HepG2 (cell line): ENCODE data around the gene DYRK1B. TPM values are rescaled to one million over a fixed set of nuclear protein-coding genes. Genes with fewer than 3 reads are reported as not detected.

Experiments
- ARID5B ChIP-seq: IDR thresholded peaks from 2 replicates; pipeline ENCODE4 v1.4.0; 2020; ENCODE audit warnings: mild to moderate bottlenecking, missing genetic modification reagents
- EP300 ChIP-seq, 3 experiments: sonication (generic) in 1 of 3; formaldehyde crosslinking in 1 of 3; IDR thresholded peaks; 2 replicates each; pipeline versions ENCODE4 v1.5.1 to v1.6.1; 2011 to 2020; ENCODE audit warnings: low read depth in 2 of 3, low read length in 2 of 3, borderline replicate concordance in 1 of 3, improper control_type of control experiment in 1 of 3, mild to moderate bottlenecking in 1 of 3, missing genetic modification reagents in 1 of 3, moderate library complexity in 1 of 3
- HMG20B ChIP-seq: conservative IDR thresholded peaks from 2 replicates; pipeline ENCODE4 v1.6.1; 2016; ENCODE audit warnings: missing genetic modification reagents, missing compliant biosample characterization
- HNRNPUL1 ChIP-seq: fragments of 200-400 bp; formaldehyde crosslinking; IDR thresholded peaks from 2 replicates; pipeline ENCODE4 v1.6.1; 2017; ENCODE audit warnings: low read depth, mild to moderate bottlenecking, low read length, moderate library complexity
- KLF6 ChIP-seq: IDR thresholded peaks from 2 replicates; pipeline ENCODE4 v1.8.0; 2016; ENCODE audit warnings: missing biosample characterization, missing genetic modification reagents
- NFATC3 ChIP-seq: sonication (generic); formaldehyde crosslinking; IDR thresholded peaks from 2 replicates; pipeline ENCODE4 v1.5.1; 2020; ENCODE audit warnings: mild to moderate bottlenecking, missing genetic modification reagents
- TBX2 ChIP-seq: sonication (generic); formaldehyde crosslinking; IDR thresholded peaks from 2 replicates; pipeline ENCODE4 v1.5.0; 2020; ENCODE audit warnings: missing genetic modification reagents, mild to moderate bottlenecking, borderline replicate concordance
- ZBTB4 ChIP-seq: sonication (generic); formaldehyde crosslinking; IDR thresholded peaks from 2 replicates; pipeline ENCODE4 v1.4.0; 2020; ENCODE audit warnings: missing genetic modification reagents, mild to moderate bottlenecking, borderline replicate concordance
- ZNF468 ChIP-seq: sonication (generic); formaldehyde crosslinking; IDR thresholded peaks from 2 replicates; pipeline ENCODE4 v1.8.0; 2022; ENCODE audit warnings: mild to moderate bottlenecking, moderate library complexity, missing genetic modification reagents
- ZNF704 ChIP-seq: sonication (generic); formaldehyde crosslinking; IDR thresholded peaks from 2 replicates; pipeline ENCODE4 v1.8.1; 2023; ENCODE audit warnings: mild to moderate bottlenecking, inconsistent platforms, moderate library complexity, missing genetic modification reagents, borderline replicate concordance
- polyA plus RNA-seq, 8 experiments: library from polyadenylated mRNA; depleted of rRNA in 3 of 8; stranded (reverse) in 7 of 8; unstranded in 1 of 8; fragments of >200 nt; fragmentation: Illumina TruSeq in 4 of 8; extraction: Trizol in 4 of 8; gene quantifications; 2 replicates each; pipeline versions ENCODE4 v1.2.1 to v1.2.3, GENCODE V29; 2011 to 2016; ENCODE audit warnings: low read depth in 4 of 8, missing spikeins in 1 of 8, mixed read lengths in 1 of 8; ENCODE audit not compliant: insufficient read depth in 1 of 8
- total RNA-seq, 5 experiments: library from RNA; depleted of rRNA; stranded (reverse); fragments of >200 nt; fragmentation: Illumina TruSeq; extraction: Trizol; gene quantifications; 2 replicates each; pipeline ENCODE4 v1.2.3, GENCODE V29; 2016; ENCODE audit warnings: low read depth in 1 of 5
- TF ChIP-seq, protein P1 (sequence below): sonication (generic); formaldehyde crosslinking; conservative IDR thresholded peaks from 2 replicates; pipeline ENCODE4 v1.8.1; 2023; ENCODE audit warnings: missing genetic modification reagents
- TF ChIP-seq, protein P2 (sequence below), 2 experiments: IDR thresholded peaks; 2 replicates each; pipeline ENCODE4 v1.6.1; 2011 to 2012; ENCODE audit warnings: low read length in 2 of 2, borderline replicate concordance in 1 of 2, low read depth in 1 of 2, mild to moderate bottlenecking in 1 of 2, moderate library complexity in 1 of 2

The DYRK1B gene
- total and polyA plus RNA-seq, 2 of the 13 experiments (the other 11 are each of a cell fraction or from before 2014, with no cell fraction given): 0.82 to 1.3 TPM

- peak; percentile 50; the same call in 1 of the 2 replicates for TF ChIP-seq ARID5B (CRISPR knock-in tag)
- no peak for TF ChIP-seq ZBTB4
- TF ChIP-seq HNRNPUL1: no peak
- TF ChIP-seq KLF6 (CRISPR knock-in tag): 0 out of 2 replicates have a peak, but pooled peaks have one; percentile 43
- TF ChIP-seq ZNF704: peak; percentile 53; the same call in 1 of the 2 replicates
- TF ChIP-seq ZNF468 (CRISPR knock-in tag): no peak
- TF ChIP-seq TBX2 (CRISPR knock-in tag): 0 out of 2 replicates have a peak, but pooled peaks have one; percentile 40
- TF ChIP-seq, protein P1, sequence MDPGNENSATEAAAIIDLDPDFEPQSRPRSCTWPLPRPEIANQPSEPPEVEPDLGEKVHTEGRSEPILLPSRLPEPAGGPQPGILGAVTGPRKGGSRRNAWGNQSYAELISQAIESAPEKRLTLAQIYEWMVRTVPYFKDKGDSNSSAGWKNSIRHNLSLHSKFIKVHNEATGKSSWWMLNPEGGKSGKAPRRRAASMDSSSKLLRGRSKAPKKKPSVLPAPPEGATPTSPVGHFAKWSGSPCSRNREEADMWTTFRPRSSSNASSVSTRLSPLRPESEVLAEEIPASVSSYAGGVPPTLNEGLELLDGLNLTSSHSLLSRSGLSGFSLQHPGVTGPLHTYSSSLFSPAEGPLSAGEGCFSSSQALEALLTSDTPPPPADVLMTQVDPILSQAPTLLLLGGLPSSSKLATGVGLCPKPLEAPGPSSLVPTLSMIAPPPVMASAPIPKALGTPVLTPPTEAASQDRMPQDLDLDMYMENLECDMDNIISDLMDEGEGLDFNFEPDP (CRISPR knock-in tag): no peak
- TF ChIP-seq, protein P2, sequence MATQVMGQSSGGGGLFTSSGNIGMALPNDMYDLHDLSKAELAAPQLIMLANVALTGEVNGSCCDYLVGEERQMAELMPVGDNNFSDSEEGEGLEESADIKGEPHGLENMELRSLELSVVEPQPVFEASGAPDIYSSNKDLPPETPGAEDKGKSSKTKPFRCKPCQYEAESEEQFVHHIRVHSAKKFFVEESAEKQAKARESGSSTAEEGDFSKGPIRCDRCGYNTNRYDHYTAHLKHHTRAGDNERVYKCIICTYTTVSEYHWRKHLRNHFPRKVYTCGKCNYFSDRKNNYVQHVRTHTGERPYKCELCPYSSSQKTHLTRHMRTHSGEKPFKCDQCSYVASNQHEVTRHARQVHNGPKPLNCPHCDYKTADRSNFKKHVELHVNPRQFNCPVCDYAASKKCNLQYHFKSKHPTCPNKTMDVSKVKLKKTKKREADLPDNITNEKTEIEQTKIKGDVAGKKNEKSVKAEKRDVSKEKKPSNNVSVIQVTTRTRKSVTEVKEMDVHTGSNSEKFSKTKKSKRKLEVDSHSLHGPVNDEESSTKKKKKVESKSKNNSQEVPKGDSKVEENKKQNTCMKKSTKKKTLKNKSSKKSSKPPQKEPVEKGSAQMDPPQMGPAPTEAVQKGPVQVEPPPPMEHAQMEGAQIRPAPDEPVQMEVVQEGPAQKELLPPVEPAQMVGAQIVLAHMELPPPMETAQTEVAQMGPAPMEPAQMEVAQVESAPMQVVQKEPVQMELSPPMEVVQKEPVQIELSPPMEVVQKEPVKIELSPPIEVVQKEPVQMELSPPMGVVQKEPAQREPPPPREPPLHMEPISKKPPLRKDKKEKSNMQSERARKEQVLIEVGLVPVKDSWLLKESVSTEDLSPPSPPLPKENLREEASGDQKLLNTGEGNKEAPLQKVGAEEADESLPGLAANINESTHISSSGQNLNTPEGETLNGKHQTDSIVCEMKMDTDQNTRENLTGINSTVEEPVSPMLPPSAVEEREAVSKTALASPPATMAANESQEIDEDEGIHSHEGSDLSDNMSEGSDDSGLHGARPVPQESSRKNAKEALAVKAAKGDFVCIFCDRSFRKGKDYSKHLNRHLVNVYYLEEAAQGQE (IDR thresholded peaks at IDR 0.05; ENCODE audit: borderline replicate concordance in 1 of 2, low read depth in 1 of 2, low read length in 2 of 2): no peak
- no peak for TF ChIP-seq EP300 (IDR thresholded peaks at IDR 0.05; ENCODE audit: low read depth in 2 of 2, low read length in 2 of 2)
- TF ChIP-seq EP300 (CRISPR knock-in tag; IDR thresholded peaks at IDR 0.05; ENCODE audit: borderline replicate concordance): no peak
- 0 out of 2 replicates have a peak, but pooled peaks have one; percentile 15 for TF ChIP-seq NFATC3 (CRISPR knock-in tag)
- no peak for TF ChIP-seq HMG20B (CRISPR knock-in tag)
Observed at GRCh38 chr19:39845933-39846677, 12.1 kb upstream of the DYRK1B start, which contains the start of gene FBL (continued).
